Activated CD8-positive, alpha-beta T cell treated with anti-CD3 and anti-CD28 coated beads for 36 hours (primary cell): ENCODE results near the gene TMEM184A. TPM values are rescaled to one million over a fixed set of nuclear protein-coding genes. Genes with fewer than 3 reads are reported as not detected.

Experiments
- ATAC-seq: fragments of 200-7000 bp; cut with Tn5 transposase; one replicate; pipeline ENCODE4 v1.10.0; 2021; ENCODE audit warnings: mild to moderate bottlenecking, moderate library complexity
- CTCF ChIA-PET: fragments of 350-600 bp; sonication (Branson Sonifier 250); formaldehyde crosslinking; loops from one replicate; lab custom pipeline; 2021; ENCODE audit warnings: antibody characterized with exemption; lab: Charles Lee
- POLR2A ChIA-PET: fragments of 350-600 bp; sonication (Branson Sonifier 250); formaldehyde crosslinking; loops from one replicate; lab custom pipeline; 2021; ENCODE audit warnings: antibody characterized with exemption; lab: Charles Lee
- DNase-seq: peaks from one replicate; pipeline ENCODE4 v3.0.0-alpha.2; 2020
- H3K27ac Mint-ChIP-seq: one replicate; pipeline ENCODE4 v1.8.0; 2021; ENCODE audit warnings: mild to moderate bottlenecking, mixed read lengths
- H3K27me3 Mint-ChIP-seq: one replicate; pipeline ENCODE4 v1.8.0; 2021; ENCODE audit warnings: mixed read lengths
- H3K36me3 Mint-ChIP-seq: one replicate; pipeline ENCODE4 v1.8.0; 2021; ENCODE audit warnings: low read depth, mixed read lengths
- H3K4me1 Mint-ChIP-seq: one replicate; pipeline ENCODE4 v1.8.0; 2021; ENCODE audit warnings: low read depth, mixed read lengths
- H3K4me3 Mint-ChIP-seq: one replicate; pipeline ENCODE4 v1.8.0; 2021; ENCODE audit warnings: mild to moderate bottlenecking, moderate library complexity, mixed read lengths
- H3K9me3 Mint-ChIP-seq: one replicate; pipeline ENCODE4 v1.8.0; 2021; ENCODE audit warnings: mixed read lengths
- intact Hi-C: fragments of 100-400 bp; cut with micrococcal nuclease; formaldehyde crosslinking; loops from one replicate; pipeline ENCODE4 v1.10.0; 2022
- total RNA-seq, 2 experiments: library from RNA; stranded (reverse); gene quantifications; one replicate each; pipeline ENCODE4 v1.2.3, GENCODE V29; 2021
- TF ChIP-seq, protein P1 (sequence below): fragments of 200-600 bp; IDR thresholded peaks from one replicate; pipeline ENCODE4 v1.8.0; 2022; ENCODE audit warnings: antibody characterized with exemption, mild to moderate bottlenecking

TMEM184A gene
- total RNA-seq, 2 experiments from 2014 or later, result not detected

DNA sequence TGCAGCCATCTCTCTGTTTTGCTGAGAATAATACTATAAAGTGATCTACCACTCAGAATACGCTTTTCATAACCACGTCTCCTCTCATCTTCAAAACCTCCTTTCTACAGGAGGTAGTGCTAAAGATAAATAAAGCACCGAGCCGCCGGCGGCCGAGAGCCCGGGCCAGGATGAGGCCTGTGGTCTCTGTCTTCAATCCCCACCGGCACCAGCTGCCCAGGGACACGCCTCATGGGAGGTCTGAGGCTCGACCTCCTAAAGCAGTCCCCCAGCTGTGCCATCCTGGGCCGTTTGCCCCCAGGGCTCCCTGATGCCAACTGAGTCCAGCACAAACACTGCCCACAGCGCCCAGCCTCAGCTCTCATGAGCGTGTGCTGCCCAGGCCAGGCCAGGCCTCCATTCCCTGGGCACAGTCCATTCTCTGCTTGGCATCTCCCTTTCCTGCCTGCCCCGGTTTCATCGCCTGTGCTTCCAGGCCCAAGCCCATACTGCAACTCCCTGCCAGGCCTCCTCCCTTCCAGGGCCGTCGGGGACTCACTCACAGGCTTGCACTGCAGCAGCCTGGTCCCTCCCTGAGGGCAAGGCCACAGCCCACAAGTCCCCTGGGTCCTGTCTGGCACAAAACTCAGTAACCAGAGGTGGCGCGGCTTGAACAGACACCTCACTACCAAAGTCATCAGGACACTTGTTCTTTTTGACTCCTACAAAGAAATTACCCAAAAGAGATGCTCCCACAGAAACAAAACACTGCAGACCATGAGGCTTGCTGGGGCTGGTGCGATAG lies 54.3 kb downstream of the TMEM184A start:
- no peak for ATAC-seq
- Mint-ChIP-seq H3K4me1 (peaks cover 25% of the 10 kb centered on the region), H3K9me3 (no peaks in the 10 kb centered on the region), H3K4me3 (peak overlapping the region; percentile 89), H3K27ac (no peak overlapping the region), H3K27me3 (no peaks in the 10 kb centered on the region), H3K36me3 (peaks cover 23% of the 10 kb centered on the region)
- ChIA-PET CTCF (no interaction called here), POLR2A (no interaction called here)
- intact Hi-C loops, result no loop called here
- DNase-seq, result no peak
- TF ChIP-seq, protein P1, sequence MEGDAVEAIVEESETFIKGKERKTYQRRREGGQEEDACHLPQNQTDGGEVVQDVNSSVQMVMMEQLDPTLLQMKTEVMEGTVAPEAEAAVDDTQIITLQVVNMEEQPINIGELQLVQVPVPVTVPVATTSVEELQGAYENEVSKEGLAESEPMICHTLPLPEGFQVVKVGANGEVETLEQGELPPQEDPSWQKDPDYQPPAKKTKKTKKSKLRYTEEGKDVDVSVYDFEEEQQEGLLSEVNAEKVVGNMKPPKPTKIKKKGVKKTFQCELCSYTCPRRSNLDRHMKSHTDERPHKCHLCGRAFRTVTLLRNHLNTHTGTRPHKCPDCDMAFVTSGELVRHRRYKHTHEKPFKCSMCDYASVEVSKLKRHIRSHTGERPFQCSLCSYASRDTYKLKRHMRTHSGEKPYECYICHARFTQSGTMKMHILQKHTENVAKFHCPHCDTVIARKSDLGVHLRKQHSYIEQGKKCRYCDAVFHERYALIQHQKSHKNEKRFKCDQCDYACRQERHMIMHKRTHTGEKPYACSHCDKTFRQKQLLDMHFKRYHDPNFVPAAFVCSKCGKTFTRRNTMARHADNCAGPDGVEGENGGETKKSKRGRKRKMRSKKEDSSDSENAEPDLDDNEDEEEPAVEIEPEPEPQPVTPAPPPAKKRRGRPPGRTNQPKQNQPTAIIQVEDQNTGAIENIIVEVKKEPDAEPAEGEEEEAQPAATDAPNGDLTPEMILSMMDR, result no peak

DNA sequence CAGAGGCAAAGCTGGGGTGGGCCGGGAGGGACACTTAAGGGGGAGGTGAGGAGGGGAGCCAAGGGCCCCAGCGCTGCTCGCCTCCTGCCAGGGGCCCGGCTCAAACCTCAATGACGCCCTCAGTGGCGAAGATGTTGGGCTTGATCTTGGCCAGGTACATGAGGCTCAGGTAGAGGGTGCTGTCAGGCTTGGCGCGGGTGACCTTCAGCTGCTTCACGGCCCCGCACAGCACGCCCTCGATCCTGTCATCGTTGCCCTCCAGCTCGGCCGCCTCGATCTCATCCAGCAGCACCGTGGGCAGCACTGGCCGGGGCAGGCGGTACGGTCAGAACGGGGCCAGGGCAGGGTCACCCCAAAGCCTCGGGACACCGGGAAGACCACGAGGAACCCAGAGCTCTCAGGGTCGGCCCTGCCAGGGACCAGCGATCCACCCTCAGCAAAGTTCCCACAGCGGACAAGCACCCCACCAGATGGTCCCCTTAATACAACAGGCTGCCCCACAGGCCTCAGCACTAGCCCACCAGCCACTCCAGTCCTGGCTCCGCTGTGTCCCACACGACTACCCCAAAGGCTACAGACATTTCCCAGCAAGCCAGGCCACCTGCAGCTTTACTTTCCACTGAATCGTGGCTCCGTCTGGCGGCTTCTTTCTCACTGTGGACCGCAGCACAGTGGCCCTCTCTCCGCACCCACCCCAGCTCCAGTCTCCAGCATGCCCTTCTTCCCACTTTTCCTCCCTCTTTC lies 55.8 kb downstream of the TMEM184A start:
- peaks cover 19% of the 10 kb centered on the region for H3K36me3 Mint-ChIP-seq
- intact Hi-C loops, result no loop called here
- TF ChIP-seq, protein P1, result no peak
- no peak for ATAC-seq
- no peak overlapping the region for H3K27ac Mint-ChIP-seq
- H3K27me3 Mint-ChIP-seq, result no peaks in the 10 kb centered on the region
- ChIA-PET POLR2A (no interaction called here), CTCF (no interaction called here)
- H3K9me3 Mint-ChIP-seq, result no peaks in the 10 kb centered on the region
- no peak for DNase-seq
- peaks cover 18% of the 10 kb centered on the region for H3K4me1 Mint-ChIP-seq
- no peak overlapping the region for H3K4me3 Mint-ChIP-seq

DNA sequence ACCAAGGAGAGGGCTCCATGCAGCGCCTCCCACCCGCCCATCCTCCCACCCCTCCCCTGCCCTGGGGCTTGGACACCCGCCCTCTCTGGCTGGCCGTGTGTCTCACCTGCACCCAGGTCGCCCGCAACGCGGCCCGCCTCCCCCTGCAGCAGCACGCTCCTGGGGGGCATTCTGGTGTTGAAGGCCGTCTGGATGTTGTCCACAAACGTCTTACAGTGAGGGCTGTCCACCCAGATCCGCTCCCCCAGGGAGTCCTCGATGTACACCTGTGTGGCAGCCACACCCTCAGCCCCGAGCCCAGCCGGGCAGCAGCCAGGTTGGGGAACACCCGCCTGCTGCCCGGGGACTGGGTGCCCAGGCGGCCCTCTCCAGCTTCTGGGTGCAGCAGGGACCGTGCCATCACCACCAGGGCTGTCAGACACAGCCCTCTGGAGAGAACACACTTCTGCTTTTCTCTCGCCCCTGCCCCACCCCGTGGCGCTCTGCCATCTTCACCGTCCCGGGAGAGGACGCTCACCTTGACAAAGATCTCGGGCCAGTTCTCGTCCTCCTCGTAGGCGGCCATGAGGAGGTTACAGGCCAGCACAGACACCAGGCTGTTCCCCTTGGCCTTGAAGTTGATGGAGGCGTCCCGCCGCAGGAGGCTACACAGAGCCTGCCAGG lies 56.5 kb downstream of the TMEM184A start:
- DNase-seq (no peak), ATAC-seq (no peak)
- H3K27ac Mint-ChIP-seq, result no peak overlapping the region
- intact Hi-C loops, result no loop called here
- H3K4me1 Mint-ChIP-seq, result peaks cover 18% of the 10 kb centered on the region
- POLR2A ChIA-PET, result no interaction called here
- no peaks in the 10 kb centered on the region for H3K27me3 Mint-ChIP-seq
- peaks cover 19% of the 10 kb centered on the region for H3K36me3 Mint-ChIP-seq
- H3K9me3 Mint-ChIP-seq, result no peaks in the 10 kb centered on the region
- CTCF ChIA-PET, result no interaction called here
- TF ChIP-seq, protein P1, result no peak
- no peak overlapping the region for H3K4me3 Mint-ChIP-seq

DNA sequence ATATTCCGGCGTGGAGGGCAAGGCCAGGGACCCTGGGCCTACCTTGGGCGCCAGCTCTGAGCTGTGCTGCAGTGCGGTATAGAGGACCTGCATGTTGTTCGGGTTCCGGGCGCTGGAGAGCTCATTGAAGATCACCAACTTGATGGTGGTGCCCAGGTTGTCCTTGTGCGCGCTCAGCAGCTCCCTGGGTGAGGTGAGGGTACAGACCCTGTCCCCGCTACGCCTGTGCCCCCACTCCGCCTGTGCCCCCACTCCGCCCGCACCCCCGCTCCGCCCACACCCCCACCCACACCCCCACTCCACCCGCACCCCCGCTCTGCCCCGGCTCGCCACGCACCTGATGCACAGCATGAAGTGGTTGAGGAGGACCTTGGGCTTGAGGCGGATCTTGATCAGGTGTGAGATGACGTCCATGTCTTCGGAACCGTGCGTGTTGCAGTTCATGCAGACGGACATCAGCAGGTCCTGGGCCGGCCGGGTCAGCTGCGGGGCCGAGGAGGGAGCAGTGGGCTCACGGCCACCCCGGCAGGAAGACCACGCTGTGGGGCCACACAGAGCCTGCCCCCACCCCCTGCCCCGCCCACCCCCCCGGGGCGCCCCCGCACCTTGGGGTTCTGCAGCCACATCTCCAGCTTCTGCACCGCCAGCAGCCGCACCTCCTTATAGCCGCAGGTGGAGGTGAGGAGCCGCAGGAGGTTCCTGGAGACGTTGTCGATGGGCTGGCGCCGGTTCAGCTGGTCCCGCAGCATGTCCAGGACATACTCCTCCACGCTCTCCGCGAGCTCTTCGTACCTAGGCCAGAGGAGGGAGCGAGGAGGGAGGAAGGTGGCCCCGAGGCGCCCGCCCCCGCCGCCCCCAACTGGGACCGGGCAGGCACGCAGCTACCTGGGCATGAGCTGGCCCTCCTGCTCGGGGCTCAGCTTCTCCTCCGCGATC lies 57.4 kb downstream of the TMEM184A start:
- Mint-ChIP-seq H3K27me3 (no peaks in the 10 kb centered on the region), H3K9me3 (no peaks in the 10 kb centered on the region), H3K36me3 (peaks cover 19% of the 10 kb centered on the region), H3K4me3 (no peak overlapping the region), H3K27ac (no peak overlapping the region), H3K4me1 (peaks cover 18% of the 10 kb centered on the region)
- TF ChIP-seq, protein P1, result no peak
- DNase-seq (no peak), ATAC-seq (no peak)
- ChIA-PET POLR2A (no interaction called here), CTCF (no interaction called here)
- intact Hi-C loops, result no loop called here
